ENCODE results near the gene SMARCD1.

DNA sequence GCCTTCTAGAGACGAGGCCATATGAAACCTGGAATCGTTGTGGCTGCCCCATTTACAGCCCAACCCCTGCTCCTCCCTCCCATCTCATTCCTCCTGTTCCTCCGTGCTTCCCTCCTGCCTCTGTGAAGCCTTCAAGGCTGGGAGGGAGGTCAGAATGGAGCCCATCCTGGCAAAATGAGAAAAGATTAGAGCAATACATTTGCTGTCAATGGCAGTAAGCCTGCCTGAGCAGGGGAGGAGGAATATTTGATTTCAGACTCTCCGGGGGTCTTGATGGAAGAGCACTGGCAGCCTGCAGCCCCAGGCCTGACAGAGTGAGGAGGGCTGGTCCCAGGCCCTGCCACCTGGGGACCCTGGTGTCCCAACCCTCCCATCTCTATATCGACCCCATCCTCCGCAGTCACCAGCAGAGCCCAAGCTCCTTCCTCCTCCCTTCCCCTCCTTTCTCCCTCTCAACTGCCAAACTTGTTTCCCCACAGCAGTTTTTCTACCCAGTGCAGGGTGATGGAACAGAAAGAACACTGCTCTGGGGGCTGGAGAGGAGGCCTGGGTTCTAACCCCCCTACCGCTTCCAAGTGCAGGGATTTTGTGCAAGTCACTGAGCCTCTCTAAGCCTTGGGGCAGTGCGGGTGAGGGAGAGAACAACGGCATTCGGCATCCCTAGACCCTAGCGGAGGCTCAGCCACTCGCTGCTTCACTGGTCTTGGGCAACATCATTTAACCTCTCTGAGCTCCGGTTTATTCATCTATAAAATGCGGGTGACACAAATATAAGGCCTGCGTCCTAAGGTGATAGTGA is 43.9 kb upstream of the SMARCD1 start:
- TF ChIP-seq, protein P1, sequence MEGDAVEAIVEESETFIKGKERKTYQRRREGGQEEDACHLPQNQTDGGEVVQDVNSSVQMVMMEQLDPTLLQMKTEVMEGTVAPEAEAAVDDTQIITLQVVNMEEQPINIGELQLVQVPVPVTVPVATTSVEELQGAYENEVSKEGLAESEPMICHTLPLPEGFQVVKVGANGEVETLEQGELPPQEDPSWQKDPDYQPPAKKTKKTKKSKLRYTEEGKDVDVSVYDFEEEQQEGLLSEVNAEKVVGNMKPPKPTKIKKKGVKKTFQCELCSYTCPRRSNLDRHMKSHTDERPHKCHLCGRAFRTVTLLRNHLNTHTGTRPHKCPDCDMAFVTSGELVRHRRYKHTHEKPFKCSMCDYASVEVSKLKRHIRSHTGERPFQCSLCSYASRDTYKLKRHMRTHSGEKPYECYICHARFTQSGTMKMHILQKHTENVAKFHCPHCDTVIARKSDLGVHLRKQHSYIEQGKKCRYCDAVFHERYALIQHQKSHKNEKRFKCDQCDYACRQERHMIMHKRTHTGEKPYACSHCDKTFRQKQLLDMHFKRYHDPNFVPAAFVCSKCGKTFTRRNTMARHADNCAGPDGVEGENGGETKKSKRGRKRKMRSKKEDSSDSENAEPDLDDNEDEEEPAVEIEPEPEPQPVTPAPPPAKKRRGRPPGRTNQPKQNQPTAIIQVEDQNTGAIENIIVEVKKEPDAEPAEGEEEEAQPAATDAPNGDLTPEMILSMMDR (IDR thresholded peaks at IDR 0.05; ENCODE audit: insufficient read depth, low read length) = no peak
- TF ChIP-seq POLR2AphosphoS5 (IDR thresholded peaks at IDR 0.05; ENCODE audit: low read depth) = no peak
- TF ChIP-seq, protein P2, sequence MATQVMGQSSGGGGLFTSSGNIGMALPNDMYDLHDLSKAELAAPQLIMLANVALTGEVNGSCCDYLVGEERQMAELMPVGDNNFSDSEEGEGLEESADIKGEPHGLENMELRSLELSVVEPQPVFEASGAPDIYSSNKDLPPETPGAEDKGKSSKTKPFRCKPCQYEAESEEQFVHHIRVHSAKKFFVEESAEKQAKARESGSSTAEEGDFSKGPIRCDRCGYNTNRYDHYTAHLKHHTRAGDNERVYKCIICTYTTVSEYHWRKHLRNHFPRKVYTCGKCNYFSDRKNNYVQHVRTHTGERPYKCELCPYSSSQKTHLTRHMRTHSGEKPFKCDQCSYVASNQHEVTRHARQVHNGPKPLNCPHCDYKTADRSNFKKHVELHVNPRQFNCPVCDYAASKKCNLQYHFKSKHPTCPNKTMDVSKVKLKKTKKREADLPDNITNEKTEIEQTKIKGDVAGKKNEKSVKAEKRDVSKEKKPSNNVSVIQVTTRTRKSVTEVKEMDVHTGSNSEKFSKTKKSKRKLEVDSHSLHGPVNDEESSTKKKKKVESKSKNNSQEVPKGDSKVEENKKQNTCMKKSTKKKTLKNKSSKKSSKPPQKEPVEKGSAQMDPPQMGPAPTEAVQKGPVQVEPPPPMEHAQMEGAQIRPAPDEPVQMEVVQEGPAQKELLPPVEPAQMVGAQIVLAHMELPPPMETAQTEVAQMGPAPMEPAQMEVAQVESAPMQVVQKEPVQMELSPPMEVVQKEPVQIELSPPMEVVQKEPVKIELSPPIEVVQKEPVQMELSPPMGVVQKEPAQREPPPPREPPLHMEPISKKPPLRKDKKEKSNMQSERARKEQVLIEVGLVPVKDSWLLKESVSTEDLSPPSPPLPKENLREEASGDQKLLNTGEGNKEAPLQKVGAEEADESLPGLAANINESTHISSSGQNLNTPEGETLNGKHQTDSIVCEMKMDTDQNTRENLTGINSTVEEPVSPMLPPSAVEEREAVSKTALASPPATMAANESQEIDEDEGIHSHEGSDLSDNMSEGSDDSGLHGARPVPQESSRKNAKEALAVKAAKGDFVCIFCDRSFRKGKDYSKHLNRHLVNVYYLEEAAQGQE (IDR thresholded peaks at IDR 0.05; ENCODE audit: insufficient replicate concordance, low read depth) = no peak
- no peak for TF ChIP-seq SPI1 (IDR thresholded peaks at IDR 0.05; ENCODE audit: borderline replicate concordance, low read depth)
- TF ChIP-seq GABPA (IDR thresholded peaks at IDR 0.05; ENCODE audit: low read depth) = no peak

Measured in HL-60 (cell line).